CD8-positive, alpha-beta memory T cell (primary cell): ENCODE measurements around the gene STOX1. TPM values are rescaled to one million over a fixed set of nuclear protein-coding genes. Genes with fewer than 3 reads are reported as not detected.
A peak's percentile ranks its signal among the peaks of the same experiment; 100 is the strongest.
"Not testable (repeated sequence)": the region's sequence is repeated elsewhere in the genome, so short reads cannot be mapped to it uniquely, and the experiment has no call there.

ENCODE experiments used
- CTCF ChIA-PET: fragments of 350-600 bp; sonication (Branson Sonifier 250); formaldehyde crosslinking; loops from one replicate; lab custom pipeline; 2021; ENCODE audit warnings: antibody characterized with exemption; lab: Charles Lee
- POLR2A ChIA-PET: fragments of 350-600 bp; sonication (Branson Sonifier 250); formaldehyde crosslinking; loops from one replicate; lab custom pipeline; 2021; ENCODE audit warnings: antibody characterized with exemption; lab: Charles Lee
- DNase-seq, 5 donors: peaks; one replicate each; pipeline versions ENCODE4 v3.0.0 to v3.0.0-alpha.2; 2020 to 2022; ENCODE audit warnings: mixed read lengths in 1 of 5
- H3K27ac ChIP-seq: one replicate; pipeline ENCODE4 v1.7.0; 2013; ENCODE audit warnings: low read depth, mild to moderate bottlenecking, low read length, moderate library complexity
- H3K27me3 ChIP-seq: 2 replicates; pipeline ENCODE4 v1.7.0; 2013; ENCODE audit warnings: low read length, mild to moderate bottlenecking; ENCODE audit not compliant: insufficient read depth, poor library complexity, severe bottlenecking
- H3K36me3 ChIP-seq: 2 replicates; pipeline ENCODE4 v1.7.0; 2013; ENCODE audit warnings: mild to moderate bottlenecking, low read length, moderate library complexity; ENCODE audit not compliant: insufficient read depth
- H3K4me1 ChIP-seq: 2 replicates; pipeline ENCODE4 v1.7.0; 2013; ENCODE audit warnings: mild to moderate bottlenecking, low read length, moderate library complexity; ENCODE audit not compliant: insufficient read depth
- H3K4me3 ChIP-seq: 2 replicates; pipeline ENCODE4 v1.7.0; 2013; ENCODE audit warnings: mild to moderate bottlenecking, low read length
- H3K9me3 ChIP-seq: 2 replicates; pipeline ENCODE4 v1.7.0; 2013; ENCODE audit warnings: mild to moderate bottlenecking, low read length
- H3K27ac Mint-ChIP-seq, 8 donors: one replicate each; pipeline ENCODE4 v1.8.0; 2020 to 2021; ENCODE audit warnings: mixed read lengths in 8 of 8, mild to moderate bottlenecking in 6 of 8, inconsistent platforms in 3 of 8, moderate library complexity in 3 of 8
- H3K27me3 Mint-ChIP-seq, 2 donors: one replicate each; pipeline ENCODE4 v1.8.0; 2020 to 2021; ENCODE audit warnings: mixed read lengths in 2 of 2, mild to moderate bottlenecking in 1 of 2, moderate library complexity in 1 of 2
- H3K36me3 Mint-ChIP-seq, 3 donors: one replicate each; pipeline ENCODE4 v1.8.0; 2020 to 2021; ENCODE audit warnings: mixed read lengths in 3 of 3, inconsistent platforms in 1 of 3, mild to moderate bottlenecking in 1 of 3
- H3K4me1 Mint-ChIP-seq, 3 donors: one replicate each; pipeline ENCODE4 v1.8.0; 2020 to 2021; ENCODE audit warnings: mixed read lengths in 3 of 3, inconsistent platforms in 1 of 3, mild to moderate bottlenecking in 1 of 3
- H3K4me3 Mint-ChIP-seq, 7 donors: one replicate each; pipeline ENCODE4 v1.8.0; 2020 to 2021; ENCODE audit warnings: mixed read lengths in 7 of 7, mild to moderate bottlenecking in 6 of 7, moderate library complexity in 4 of 7, inconsistent platforms in 2 of 7
- H3K9me3 Mint-ChIP-seq, 5 donors: one replicate each; pipeline ENCODE4 v1.8.0; 2020 to 2022; ENCODE audit warnings: mixed read lengths in 5 of 5, mild to moderate bottlenecking in 3 of 5, moderate library complexity in 2 of 5, inconsistent platforms in 1 of 5
- polyA plus RNA-seq: library from polyadenylated mRNA; unstranded; fragments of 300-500 nt; fragmentation: Illumina TruSeq; gene quantifications from one replicate; pipeline ENCODE4 v1.2.3, GENCODE V29; 2021
- total RNA-seq, 2 experiments: library from RNA; stranded (reverse); gene quantifications; one replicate each; pipeline ENCODE4 v1.2.3, GENCODE V29; 2021

STOX1 gene
- total and polyA plus RNA-seq, 3 experiments from 2014 or later = 0.29 to 0.39 TPM; not detected in 1

DNA sequence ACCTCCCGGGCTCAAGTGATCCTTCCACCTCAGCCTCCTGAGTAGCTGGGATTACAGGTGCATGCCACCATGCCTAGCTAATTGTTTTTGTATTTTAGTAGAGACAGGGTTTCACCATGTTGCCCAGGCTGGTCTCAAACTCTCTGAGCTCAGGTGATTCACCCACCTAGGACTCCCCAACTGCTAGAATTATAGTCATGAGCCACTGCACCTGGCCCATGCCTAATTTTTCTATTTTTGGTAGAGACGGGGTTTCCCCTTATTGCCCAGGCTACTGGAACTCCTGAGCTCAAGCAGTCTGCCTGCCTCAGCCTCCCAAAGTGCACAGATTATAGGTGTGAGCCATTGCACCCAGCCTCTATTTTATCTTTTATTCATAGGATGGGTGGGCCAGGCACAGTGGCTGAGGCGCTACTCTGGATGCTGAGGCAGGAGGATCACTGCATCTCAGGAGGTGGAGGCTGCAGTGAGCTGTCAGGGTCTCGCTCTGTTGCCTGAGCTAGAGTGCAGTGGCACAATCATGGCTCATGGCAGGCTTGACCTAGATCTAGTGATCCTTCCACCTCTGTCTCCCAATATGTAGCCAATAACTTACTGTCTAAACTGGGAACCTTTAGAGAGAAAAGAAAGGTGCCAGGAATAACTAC is 31.3 kb upstream of the STOX1 start:
- Mint-ChIP-seq H3K27me3 (no peaks in the 10 kb centered on the region), H3K4me1 (peaks cover 0 to 5% (median 0%) of the 10 kb centered on the region in 3 donors), H3K9me3 (no peaks in the 10 kb centered on the region), H3K27ac (no peak overlapping the region), H3K4me3 (no peak overlapping the region), H3K36me3 (peaks cover 0 to 39% (median 3%) of the 10 kb centered on the region in 3 donors)
- DNase-seq = no peak
- ChIA-PET CTCF (no interaction called here), POLR2A (no interaction called here)
- H3K27ac ChIP-seq = no peak overlapping the region
- H3K4me1 ChIP-seq = no peaks in the 10 kb centered on the region
- H3K36me3 ChIP-seq = no peaks in the 10 kb centered on the region
- H3K9me3 ChIP-seq = no peaks in the 10 kb centered on the region
- no peak overlapping the region for H3K4me3 ChIP-seq
- no peaks in the 10 kb centered on the region for H3K27me3 ChIP-seq

DNA sequence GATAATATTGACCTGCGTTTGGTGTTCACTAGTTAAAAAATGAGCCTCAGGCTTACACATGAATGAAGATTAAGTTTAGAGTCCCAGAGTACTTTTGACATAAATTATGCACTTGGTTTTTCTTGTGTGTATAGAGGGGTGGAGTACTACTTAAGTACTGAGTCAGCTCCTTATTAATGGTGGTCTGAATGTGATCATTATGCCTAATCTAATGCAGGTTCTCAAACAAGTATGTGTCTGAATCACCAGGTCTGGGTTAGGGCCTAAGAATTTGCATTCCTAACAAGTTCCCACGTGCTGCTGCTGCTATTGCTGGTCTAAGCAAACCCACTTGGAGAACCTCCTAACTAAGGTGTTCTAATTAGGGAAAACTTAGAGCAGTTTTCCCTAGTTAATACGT is 30.7 kb upstream of the STOX1 start:
- H3K36me3 ChIP-seq = no peaks in the 10 kb centered on the region
- H3K4me3 ChIP-seq = no peak overlapping the region
- no peak overlapping the region for H3K27ac ChIP-seq
- peaks cover 0 to 37% (median 3%) of the 10 kb centered on the region in 3 donors for H3K36me3 Mint-ChIP-seq
- H3K4me3 Mint-ChIP-seq = no peak overlapping the region
- H3K27me3 ChIP-seq = no peaks in the 10 kb centered on the region
- no peaks in the 10 kb centered on the region for H3K9me3 Mint-ChIP-seq
- no peaks in the 10 kb centered on the region for H3K4me1 ChIP-seq
- ChIA-PET POLR2A (no interaction called here), CTCF (no interaction called here)
- no peak overlapping the region for H3K27ac Mint-ChIP-seq
- peaks cover 0 to 5% (median 0%) of the 10 kb centered on the region in 3 donors for H3K4me1 Mint-ChIP-seq
- no peak for DNase-seq
- no peaks in the 10 kb centered on the region for H3K9me3 ChIP-seq
- H3K27me3 Mint-ChIP-seq = no peaks in the 10 kb centered on the region

DNA sequence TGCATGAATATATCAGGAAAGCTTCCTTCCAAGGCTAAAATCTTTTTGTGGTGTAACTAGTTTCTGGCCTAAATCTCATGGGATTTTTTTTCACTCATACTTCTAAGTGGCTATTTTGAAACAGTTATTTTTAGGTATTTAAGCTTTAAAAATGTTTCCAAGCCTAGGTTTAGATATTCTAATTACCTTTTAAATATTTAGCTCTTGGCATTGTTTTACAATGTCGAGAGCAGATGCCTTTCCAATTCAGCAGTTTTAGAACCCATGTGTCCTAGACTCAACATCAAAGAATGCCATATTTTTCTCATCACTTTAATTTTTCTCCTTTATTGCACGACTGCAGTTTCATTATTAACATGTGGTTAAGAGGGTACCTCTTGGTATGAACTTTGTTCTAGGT is 27.1 kb upstream of the STOX1 start:
- peaks cover 0 to 11% (median 2%) of the 10 kb centered on the region in 3 donors for H3K36me3 Mint-ChIP-seq
- ChIA-PET POLR2A (no interaction called here), CTCF (no interaction called here)
- Histone ChIP-seq H3K4me3 (no peak overlapping the region), H3K27ac (no peak overlapping the region), H3K36me3 (no peaks in the 10 kb centered on the region), H3K4me1 (no peaks in the 10 kb centered on the region), H3K27me3 (no peaks in the 10 kb centered on the region), H3K9me3 (no peaks in the 10 kb centered on the region)
- H3K4me1 Mint-ChIP-seq = peaks cover 0 to 5% (median 0%) of the 10 kb centered on the region in 3 donors
- DNase-seq = no peak
- no peaks in the 10 kb centered on the region for H3K9me3 Mint-ChIP-seq
- no peaks in the 10 kb centered on the region for H3K27me3 Mint-ChIP-seq
- no peak overlapping the region for H3K4me3 Mint-ChIP-seq
- H3K27ac Mint-ChIP-seq = no peak overlapping the region

DNA sequence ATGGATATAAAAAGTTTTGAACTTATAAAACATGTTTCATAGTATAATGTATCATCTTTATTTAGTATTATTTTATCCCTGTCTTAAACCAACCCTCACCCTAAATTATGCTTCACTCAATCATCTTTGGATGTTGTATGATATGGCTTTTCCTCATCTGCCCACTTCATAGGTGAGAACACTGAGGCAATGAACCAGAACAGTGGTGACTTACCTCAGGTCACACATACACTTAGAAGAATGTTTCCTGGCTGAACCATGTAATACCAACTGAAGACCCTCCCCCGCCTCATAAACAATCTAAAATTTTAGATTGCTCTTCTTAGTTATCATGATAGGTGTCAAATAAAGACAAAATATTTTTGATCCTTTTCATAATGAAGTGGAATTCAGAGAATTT is 22.6 kb upstream of the STOX1 start:
- no peak overlapping the region for H3K4me3 Mint-ChIP-seq
- no peak overlapping the region for H3K27ac Mint-ChIP-seq
- Histone ChIP-seq H3K4me3 (no peak overlapping the region), H3K27ac (no peak overlapping the region), H3K27me3 (no peaks in the 10 kb centered on the region), H3K9me3 (no peaks in the 10 kb centered on the region), H3K36me3 (no peaks in the 10 kb centered on the region), H3K4me1 (no peaks in the 10 kb centered on the region)
- H3K36me3 Mint-ChIP-seq = no peaks in the 10 kb centered on the region
- peaks cover 0 to 1% (median 0%) of the 10 kb centered on the region in 3 donors for H3K4me1 Mint-ChIP-seq
- no peak for DNase-seq
- ChIA-PET POLR2A (no interaction called here), CTCF (no interaction called here)
- H3K9me3 Mint-ChIP-seq = no peaks in the 10 kb centered on the region
- H3K27me3 Mint-ChIP-seq = no peaks in the 10 kb centered on the region

DNA sequence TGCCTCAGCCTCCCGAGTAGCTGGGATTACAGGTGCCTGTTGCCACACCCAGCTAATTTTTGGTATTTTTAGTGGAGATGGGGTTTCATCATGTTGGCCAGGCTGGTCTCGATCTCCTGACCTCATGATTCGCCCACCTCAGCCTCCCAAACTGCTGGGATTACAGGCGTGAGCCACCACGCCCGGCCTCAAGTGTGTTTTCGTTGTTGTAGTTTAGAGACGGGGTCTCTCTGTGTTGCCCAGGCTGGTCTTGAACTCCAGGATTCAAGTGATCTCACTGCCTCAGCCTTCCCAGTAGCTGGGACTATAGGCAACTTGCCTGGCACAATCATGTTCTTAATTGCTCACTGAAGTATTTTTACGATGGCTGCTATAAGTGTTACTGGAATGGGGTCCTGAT is 16.5 kb upstream of the STOX1 start:
- H3K36me3 Mint-ChIP-seq, CTCF ChIA-PET, H3K4me3 ChIP-seq, H3K4me1 Mint-ChIP-seq, H3K27me3 ChIP-seq, H3K9me3 Mint-ChIP-seq, DNase-seq, H3K36me3 ChIP-seq, H3K27ac ChIP-seq, H3K27me3 Mint-ChIP-seq, H3K4me1 ChIP-seq, H3K4me3 Mint-ChIP-seq, H3K27ac Mint-ChIP-seq, H3K9me3 ChIP-seq, POLR2A ChIA-PET: not testable (repeated sequence)

DNA sequence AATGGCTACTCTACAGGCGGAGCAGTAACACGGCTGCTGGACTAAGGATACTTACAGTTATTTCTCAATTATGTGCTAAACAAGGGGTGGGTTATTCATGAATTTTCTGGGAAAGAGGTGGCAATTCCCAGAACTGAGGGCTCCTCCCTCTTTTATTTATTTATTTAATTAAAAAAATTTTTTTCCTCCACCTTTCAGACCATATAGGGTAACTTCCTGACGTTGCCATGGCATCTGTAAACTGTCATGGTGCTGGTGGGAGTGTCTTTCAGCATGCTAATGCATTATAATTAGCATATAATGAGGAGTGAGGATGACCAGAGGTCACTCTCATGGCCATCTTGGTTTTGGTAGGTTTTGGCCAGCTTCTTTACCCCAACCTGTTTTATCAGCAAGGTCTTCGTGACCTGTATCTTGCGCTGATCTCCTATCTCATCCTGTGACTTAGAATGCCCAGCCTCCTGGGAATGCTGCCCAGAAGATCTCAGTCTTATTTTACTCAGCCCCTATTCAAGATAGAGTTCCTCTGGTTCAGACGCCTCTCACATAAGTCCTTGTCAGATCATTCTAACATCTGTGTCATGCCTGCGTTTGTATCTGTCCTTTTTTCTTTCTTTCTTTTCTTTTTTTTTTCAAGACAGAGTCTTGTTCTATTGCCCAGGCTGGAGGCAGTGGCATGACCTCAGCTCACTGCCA is 15.9 kb upstream of the STOX1 start:
- POLR2A ChIA-PET = no interaction called here

DNA sequence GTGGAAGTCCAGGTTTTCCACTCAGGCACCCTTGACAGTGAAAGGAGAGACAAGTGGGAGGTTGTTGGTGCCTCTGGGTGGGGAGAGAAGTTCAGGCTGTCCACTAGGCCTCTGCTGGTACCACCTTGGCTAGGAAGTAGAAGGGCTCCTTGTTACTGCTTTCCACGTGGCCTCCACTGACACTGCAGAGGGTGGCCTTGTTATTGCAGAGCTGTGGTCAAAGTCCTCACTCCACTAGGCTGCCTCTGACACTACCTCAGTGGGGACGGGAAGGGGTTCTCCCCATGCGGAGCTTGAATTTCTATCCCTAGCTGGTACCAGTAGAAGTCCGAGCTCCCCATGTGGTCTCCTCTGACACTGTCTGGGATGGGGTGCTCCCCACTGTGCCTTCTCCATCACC is 14.9 kb upstream of the STOX1 start:
- ChIA-PET POLR2A (no interaction called here), CTCF (no interaction called here)
- Mint-ChIP-seq H3K4me3 (no peak overlapping the region), H3K9me3 (no peaks in the 10 kb centered on the region), H3K4me1 (no peaks in the 10 kb centered on the region), H3K27ac (no peak overlapping the region), H3K36me3 (no peaks in the 10 kb centered on the region), H3K27me3 (no peaks in the 10 kb centered on the region)
- no peak for DNase-seq
- no peaks in the 10 kb centered on the region for H3K27me3 ChIP-seq
- no peaks in the 10 kb centered on the region for H3K4me1 ChIP-seq
- H3K27ac ChIP-seq = no peak overlapping the region
- H3K9me3 ChIP-seq = no peaks in the 10 kb centered on the region
- H3K4me3 ChIP-seq = no peak overlapping the region
- H3K36me3 ChIP-seq = no peaks in the 10 kb centered on the region

More for the DNA sequence above, 15.9 kb upstream of the STOX1 start:
- no peak overlapping the region for H3K27ac ChIP-seq
- no peaks in the 10 kb centered on the region for H3K27me3 ChIP-seq
- Mint-ChIP-seq H3K27me3 (no peaks in the 10 kb centered on the region), H3K4me1 (no peaks in the 10 kb centered on the region), H3K27ac (peak overlapping the region in 1 of 8 donors; percentile 20), H3K36me3 (no peaks in the 10 kb centered on the region), H3K9me3 (no peaks in the 10 kb centered on the region), H3K4me3 (no peak overlapping the region)
- H3K4me1 ChIP-seq = no peaks in the 10 kb centered on the region
- no peak for DNase-seq
- H3K4me3 ChIP-seq = no peak overlapping the region
- H3K9me3 ChIP-seq = no peaks in the 10 kb centered on the region
- CTCF ChIA-PET = no interaction called here
- H3K36me3 ChIP-seq = no peaks in the 10 kb centered on the region

DNA sequence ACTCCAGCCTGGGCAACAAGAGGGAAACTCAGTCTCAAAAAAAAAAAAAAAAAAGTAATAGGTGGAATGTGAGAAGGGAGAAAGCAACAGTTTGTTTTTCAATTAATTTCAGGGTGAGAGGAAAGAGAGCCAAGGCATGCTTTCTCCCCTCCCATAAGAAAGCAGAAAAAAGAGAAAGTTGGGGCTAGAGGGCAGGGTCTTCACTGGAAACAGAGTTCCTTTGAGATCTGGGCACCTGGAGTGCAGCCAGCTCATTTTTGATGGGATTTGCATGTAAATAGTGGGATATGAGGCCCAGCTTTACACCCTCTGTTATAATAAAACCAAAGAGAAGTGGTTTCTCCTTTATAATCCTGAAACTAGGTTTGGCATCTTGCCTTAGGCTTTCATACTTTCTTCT is 13.8 kb upstream of the STOX1 start:
- Histone ChIP-seq H3K27ac (no peak overlapping the region), H3K4me3 (no peak overlapping the region), H3K4me1 (no peaks in the 10 kb centered on the region), H3K36me3 (no peaks in the 10 kb centered on the region), H3K27me3 (no peaks in the 10 kb centered on the region), H3K9me3 (no peaks in the 10 kb centered on the region)
- ChIA-PET POLR2A (interaction anchor here (0.7 kb wide), 1 partner anchor 1409 kb away, joined by 5 read pairs; no protein-coding TSS in a partner anchor), CTCF (no interaction called here)
- Mint-ChIP-seq H3K36me3 (no peaks in the 10 kb centered on the region), H3K27ac (peak overlapping the region in 1 of 8 donors; percentile 17), H3K27me3 (peaks cover 0 to 2% of the 10 kb centered on the region in 2 donors), H3K4me1 (no peaks in the 10 kb centered on the region), H3K9me3 (no peaks in the 10 kb centered on the region), H3K4me3 (no peak overlapping the region)
- DNase-seq = no peak
